PFSK-1 (cell line): Measurements from ENCODE around the gene RALGAPA2.

ENCODE experiments used
- FOXP2 ChIP-seq: optimal IDR thresholded peaks from 2 replicates; pipeline ENCODE3; 2011; ENCODE audit warnings: borderline replicate concordance, control low read depth, inconsistent platforms; ENCODE audit not compliant: insufficient read depth; ENCODE audit errors: extremely low read length, extremely low read depth
- POLR2AphosphoS5 ChIP-seq: IDR thresholded peaks from 2 replicates; pipeline ENCODE4 v1.6.1; 2012; ENCODE audit warnings: low read depth, mild to moderate bottlenecking, control low read depth, low read length, moderate library complexity
- REST ChIP-seq, 2 experiments: IDR thresholded peaks; 2 replicates each; pipeline versions ENCODE4 v1.6.1 to v1.8.0; 2011 to 2012; ENCODE audit warnings: low read depth in 2 of 2, low read length in 2 of 2, control low read depth in 1 of 2, inconsistent platforms in 1 of 2, mild to moderate bottlenecking in 1 of 2, moderate library complexity in 1 of 2; ENCODE audit not compliant: insufficient read depth in 1 of 2
- SIN3A ChIP-seq: IDR thresholded peaks from 2 replicates; pipeline ENCODE4 v1.6.1; 2012; ENCODE audit warnings: mild to moderate bottlenecking, low read length, moderate library complexity, borderline replicate concordance; ENCODE audit not compliant: insufficient read depth

- TF ChIP-seq REST (IDR thresholded peaks at IDR 0.05; ENCODE audit: insufficient read depth in 1 of 2, low read depth in 2 of 2, low read length in 2 of 2) = no peak
- TF ChIP-seq POLR2AphosphoS5 = no peak
- no peak for TF ChIP-seq FOXP2
- TF ChIP-seq SIN3A = no peak
These were observed 17.1 kb upstream of the RALGAPA2 start for GRCh38 chr20:20729563-20729962.
